ENCODE results near the gene ATXN2L. TPM values are rescaled to one million over a fixed set of nuclear protein-coding genes. Genes with fewer than 3 reads are reported as not detected.

ATXN2L gene
- total and polyA plus RNA-seq, 2 of the 4 experiments (the other 2 are of a cell fraction): 12.9 to 58.8 TPM

DNA sequence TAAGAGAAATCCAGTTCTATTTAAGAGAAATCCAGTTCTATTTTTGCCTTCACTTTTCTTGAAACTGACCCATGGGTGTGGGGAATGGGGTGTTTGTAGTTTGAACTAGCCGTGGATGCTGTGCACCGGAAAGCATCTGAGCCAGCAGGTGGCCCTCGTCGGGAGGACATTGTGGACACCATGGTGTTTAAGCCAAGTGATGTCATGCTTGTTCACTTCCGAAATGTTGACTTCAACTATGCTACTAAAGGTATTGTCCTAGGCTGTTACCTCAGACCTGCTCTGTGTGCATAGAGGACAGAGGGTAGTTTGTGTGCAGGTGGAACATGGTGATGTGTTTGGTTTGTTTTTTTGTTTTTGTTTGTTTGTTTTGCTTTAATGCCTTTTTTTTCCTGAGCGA lies 3.3 kb downstream of the ATXN2L start:
- Histone ChIP-seq H3K56ac (ENCODE audit: extremely low read depth, insufficient read depth, low read length) (peak overlapping the region; percentile 29; the same call in 1 of the 2 replicates), H3K23ac (ENCODE audit: low read depth, low read length) (peak overlapping the region; percentile 23; the same call in 1 of the 2 replicates), H2BK120ac (ENCODE audit: low read depth, low read length) (no peak overlapping the region), H2AFZ (replicated peaks; ENCODE audit: low read length, poor library complexity) (no peak overlapping the region), H3K79me1 (ENCODE audit: low read depth in 1 of 2, low read length in 2 of 2) (peaks cover 50 to 71% of the 10 kb centered on the region in 2 experiments), H3K14ac (replicated peaks; ENCODE audit: low read depth, low read length) (no peak overlapping the region), H2BK15ac (ENCODE audit: low read depth, low read length) (no peak overlapping the region), H3K18ac (ENCODE audit: low read depth, low read length) (no peak overlapping the region), H3K9me1 (ENCODE audit: insufficient read depth, low read length) (peaks cover 5% of the 10 kb centered on the region), H4K91ac (ENCODE audit: insufficient read depth, low read depth, low read length) (no peak overlapping the region), H3K4me1 (ENCODE audit: control insufficient read depth, insufficient read depth, low read length) (peaks cover 4% of the 10 kb centered on the region; the same call in 1 of the 2 replicates), H4K20me1 (ENCODE audit: insufficient read depth, low read length) (peaks cover 65% of the 10 kb centered on the region), H4K8ac (ENCODE audit: low read depth in 2 of 2, low read length in 2 of 2) (no peak overlapping the region), H2BK20ac (ENCODE audit: low read depth, low read length) (no peak overlapping the region), H3K4ac (ENCODE audit: low read depth, low read length) (no peak overlapping the region), H3K4me3 (ENCODE audit: insufficient read depth, low read depth, low read length) (no peak overlapping the region), H4K5ac (ENCODE audit: low read depth, low read length) (no peak overlapping the region), H3K9me3 (ENCODE audit: control insufficient read depth, insufficient read depth, low read length) (no peaks in the 10 kb centered on the region), H3K9ac (ENCODE audit: low read depth, low read length) (no peak overlapping the region; the same call in 1 of the 2 replicates), H3K4me2 (ENCODE audit: low read depth, low read length) (peak overlapping the region; percentile 47; the same call in 1 of the 2 replicates), H3K27me3 (ENCODE audit: control insufficient read depth, insufficient read depth, low read length) (no peaks in the 10 kb centered on the region), H2AK9ac (replicated peaks; ENCODE audit: low read depth, low read length, poor library complexity) (no peak overlapping the region), H2BK5ac (ENCODE audit: low read depth, low read length, poor library complexity, severe bottlenecking) (no peak overlapping the region), H2AK5ac (ENCODE audit: low read depth, low read length) (no peak overlapping the region), H3K36me3 (ENCODE audit: control insufficient read depth, insufficient read depth, low read length) (peaks cover 43% of the 10 kb centered on the region), H3K27ac (ENCODE audit: insufficient read depth, low read length) (no peak overlapping the region)
- no peak for ATAC-seq (ENCODE audit: low read depth)
- TF ChIP-seq, protein P1, sequence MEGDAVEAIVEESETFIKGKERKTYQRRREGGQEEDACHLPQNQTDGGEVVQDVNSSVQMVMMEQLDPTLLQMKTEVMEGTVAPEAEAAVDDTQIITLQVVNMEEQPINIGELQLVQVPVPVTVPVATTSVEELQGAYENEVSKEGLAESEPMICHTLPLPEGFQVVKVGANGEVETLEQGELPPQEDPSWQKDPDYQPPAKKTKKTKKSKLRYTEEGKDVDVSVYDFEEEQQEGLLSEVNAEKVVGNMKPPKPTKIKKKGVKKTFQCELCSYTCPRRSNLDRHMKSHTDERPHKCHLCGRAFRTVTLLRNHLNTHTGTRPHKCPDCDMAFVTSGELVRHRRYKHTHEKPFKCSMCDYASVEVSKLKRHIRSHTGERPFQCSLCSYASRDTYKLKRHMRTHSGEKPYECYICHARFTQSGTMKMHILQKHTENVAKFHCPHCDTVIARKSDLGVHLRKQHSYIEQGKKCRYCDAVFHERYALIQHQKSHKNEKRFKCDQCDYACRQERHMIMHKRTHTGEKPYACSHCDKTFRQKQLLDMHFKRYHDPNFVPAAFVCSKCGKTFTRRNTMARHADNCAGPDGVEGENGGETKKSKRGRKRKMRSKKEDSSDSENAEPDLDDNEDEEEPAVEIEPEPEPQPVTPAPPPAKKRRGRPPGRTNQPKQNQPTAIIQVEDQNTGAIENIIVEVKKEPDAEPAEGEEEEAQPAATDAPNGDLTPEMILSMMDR (conservative IDR thresholded peaks at IDR 0.05; ENCODE audit: low read depth, low read length): peak; percentile 15; the same call in 1 of the 2 replicates
- no peak for TF ChIP-seq CHD1 (IDR thresholded peaks at IDR 0.05; ENCODE audit: low read depth, low read length)
- ChIA-PET POLR2A (ENCODE audit: unreplicated experiment) (no interaction called here), CTCF (no interaction called here)
- in situ Hi-C loops (cut with MboI; ENCODE audit: low sequenced_read_pairs) (no loop called here), intact Hi-C loops (cut with micrococcal nuclease) (no loop called here), dilution Hi-C loops (cut with HindIII; ENCODE audit: low sequenced_read_pairs, unreplicated experiment) (no loop called here)
- peak; percentile 34 for DNase-seq
- WGBS, 2 experiments (ENCODE audit: extremely low coverage in 2 of 2, insufficient read length in 1 of 2): 13% methylated on average over 3 of the region's 6 CpGs; no CpG with 5 or more reads in 1 of the 2 experiments
- no TSS peak for BruUV-seq (replicated peaks)

Measured in IMR-90 (cell line).